SK-N-SH treated with all-trans-retinoic acid at 6 μM for 48 hours (cell line): Measurements from ENCODE around the gene DCC.

Source experiments
- ATAC-seq: fragments of 200-7000 bp; cut with Tn5 transposase; 3 replicates; pipeline ENCODE4 v1.9.1; 2020; ENCODE audit warnings: mild to moderate bottlenecking, moderate library complexity
- ARNTL ChIP-seq: fragments of 450-650 bp; formaldehyde crosslinking; IDR thresholded peaks from 2 replicates; pipeline ENCODE4 v1.5.0; 2020; ENCODE audit warnings: low read depth, mild to moderate bottlenecking, moderate library complexity, borderline replicate concordance
- BACH2 ChIP-seq: fragments of 250-450 bp; sonication (Bioruptor Pico); IDR thresholded peaks from 2 replicates; pipeline ENCODE4 v1.9.0; 2021; ENCODE audit warnings: mild to moderate bottlenecking, borderline replicate concordance
- CSDC2 ChIP-seq: fragments of 250-450 bp; sonication (Bioruptor Pico); IDR thresholded peaks from 2 replicates; pipeline ENCODE4 v1.5.0; 2020; ENCODE audit warnings: mild to moderate bottlenecking, moderate library complexity
- ESRRG ChIP-seq: fragments of 250-450 bp; sonication (Bioruptor Pico); IDR thresholded peaks from 2 replicates; pipeline ENCODE4 v1.6.1; 2021; ENCODE audit warnings: mild to moderate bottlenecking
- GLIS3 ChIP-seq: fragments of 250-450 bp; sonication (Bioruptor Pico); IDR thresholded peaks from 2 replicates; pipeline ENCODE4 v1.5.0; 2020; ENCODE audit warnings: mild to moderate bottlenecking, moderate library complexity
- ISL1 ChIP-seq: fragments of 250-450 bp; sonication (Bioruptor Pico); IDR thresholded peaks from 2 replicates; pipeline ENCODE4 v2.1.2; 2022; ENCODE audit warnings: mild to moderate bottlenecking, moderate library complexity
- OSR1 ChIP-seq: fragments of 250-450 bp; sonication (Bioruptor Pico); IDR thresholded peaks from 2 replicates; pipeline ENCODE4 v1.8.0; 2022; ENCODE audit warnings: moderate library complexity, mild to moderate bottlenecking, inconsistent platforms
- PPARA ChIP-seq: fragments of 250-450 bp; sonication (Bioruptor Pico); IDR thresholded peaks from 2 replicates; pipeline ENCODE4 v1.5.0; 2020; ENCODE audit warnings: mild to moderate bottlenecking, borderline replicate concordance
- SNAI2 ChIP-seq: fragments of 250-450 bp; sonication (Bioruptor Pico); IDR thresholded peaks from 2 replicates; pipeline ENCODE4 v1.5.0; 2020; ENCODE audit warnings: mild to moderate bottlenecking, moderate library complexity
- TOX ChIP-seq: fragments of 250-450 bp; sonication (Bioruptor Pico); IDR thresholded peaks from 2 replicates; pipeline ENCODE4 v1.8.0; 2021; ENCODE audit warnings: mild to moderate bottlenecking, moderate library complexity, borderline replicate concordance
- ZFP3 ChIP-seq: fragments of 250-450 bp; sonication (Bioruptor Pico); IDR thresholded peaks from 2 replicates; pipeline ENCODE4 v1.5.0; 2020; ENCODE audit warnings: mild to moderate bottlenecking, moderate library complexity
- ZFP30 ChIP-seq: fragments of 450-650 bp; formaldehyde crosslinking; IDR thresholded peaks from 2 replicates; pipeline ENCODE4 v1.5.0; 2022; ENCODE audit warnings: mild to moderate bottlenecking, moderate library complexity
- ZNF565 ChIP-seq: fragments of 450-650 bp; formaldehyde crosslinking; conservative IDR thresholded peaks from 2 replicates; pipeline ENCODE4 v1.5.0; 2020; ENCODE audit warnings: low read depth, mild to moderate bottlenecking, moderate library complexity
- ZNF8 ChIP-seq: fragments of 450-650 bp; formaldehyde crosslinking; IDR thresholded peaks from 2 replicates; pipeline ENCODE4 v1.5.0; 2020; ENCODE audit warnings: mild to moderate bottlenecking, moderate library complexity
- TF ChIP-seq, protein P1 (sequence below): fragments of 250-450 bp; sonication (Bioruptor Pico); IDR thresholded peaks from 2 replicates; pipeline ENCODE4 v1.5.1; 2020; ENCODE audit warnings: low read depth, mild to moderate bottlenecking, moderate library complexity
- TF ChIP-seq, protein P2 (sequence below): fragments of 250-450 bp; sonication (Bioruptor Pico); IDR thresholded peaks from 2 replicates; pipeline ENCODE4 v1.5.1; 2021; ENCODE audit warnings: mild to moderate bottlenecking, moderate library complexity
- TF ChIP-seq, protein P3 (sequence below): fragments of 250-450 bp; sonication (Bioruptor Pico); IDR thresholded peaks from 2 replicates; pipeline ENCODE4 v1.5.0; 2020; ENCODE audit warnings: mild to moderate bottlenecking, moderate library complexity
- TF ChIP-seq, protein P4 (sequence below): fragments of 250-450 bp; sonication (Bioruptor Pico); IDR thresholded peaks from 2 replicates; pipeline ENCODE4 v1.8.0; 2021; ENCODE audit warnings: low read depth, mild to moderate bottlenecking, moderate library complexity, borderline replicate concordance
- TF ChIP-seq, protein P5 (sequence below): fragments of 250-450 bp; sonication (Bioruptor Pico); IDR thresholded peaks from 2 replicates; pipeline ENCODE4 v1.8.0; 2020; ENCODE audit warnings: mild to moderate bottlenecking, moderate library complexity, borderline replicate concordance

DCC gene

DNA sequence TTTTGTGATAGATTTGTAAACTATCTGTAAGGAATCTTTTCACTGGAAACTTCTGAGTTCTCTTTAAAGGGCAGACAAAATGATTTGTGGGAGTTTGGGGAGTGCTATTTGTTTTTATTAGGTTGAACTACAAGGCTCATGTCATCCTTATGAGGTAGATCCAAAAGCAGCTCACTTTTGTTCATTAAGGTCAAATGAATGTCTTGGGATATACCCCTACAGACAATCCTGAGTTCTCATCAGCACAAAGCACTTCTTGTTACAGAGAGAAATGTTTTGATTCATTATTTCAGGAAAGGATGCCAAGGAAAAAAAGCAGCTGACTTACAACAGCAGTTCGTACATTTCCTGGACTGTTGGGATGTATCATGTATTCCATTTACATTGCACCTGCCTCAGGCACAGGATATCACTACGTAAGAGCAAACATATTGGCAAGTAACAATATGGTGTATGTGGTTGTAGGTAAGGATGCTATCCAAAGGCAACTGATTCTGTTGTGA, 68.9 kb downstream of the DCC start:
- no peak for TF ChIP-seq ARNTL (CRISPR knock-in tag)
- TF ChIP-seq, protein P1, sequence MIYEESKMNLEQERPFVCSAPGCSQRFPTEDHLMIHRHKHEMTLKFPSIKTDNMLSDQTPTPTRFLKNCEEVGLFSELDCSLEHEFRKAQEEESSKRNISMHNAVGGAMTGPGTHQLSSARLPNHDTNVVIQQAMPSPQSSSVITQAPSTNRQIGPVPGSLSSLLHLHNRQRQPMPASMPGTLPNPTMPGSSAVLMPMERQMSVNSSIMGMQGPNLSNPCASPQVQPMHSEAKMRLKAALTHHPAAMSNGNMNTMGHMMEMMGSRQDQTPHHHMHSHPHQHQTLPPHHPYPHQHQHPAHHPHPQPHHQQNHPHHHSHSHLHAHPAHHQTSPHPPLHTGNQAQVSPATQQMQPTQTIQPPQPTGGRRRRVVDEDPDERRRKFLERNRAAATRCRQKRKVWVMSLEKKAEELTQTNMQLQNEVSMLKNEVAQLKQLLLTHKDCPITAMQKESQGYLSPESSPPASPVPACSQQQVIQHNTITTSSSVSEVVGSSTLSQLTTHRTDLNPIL (CRISPR knock-in tag): no peak
- TF ChIP-seq ISL1 (CRISPR knock-in tag): no peak
- no peak for TF ChIP-seq PPARA (CRISPR knock-in tag)
- no peak for TF ChIP-seq ZFP30 (CRISPR knock-in tag)
- TF ChIP-seq GLIS3 (CRISPR knock-in tag): no peak
- no peak for ATAC-seq

DNA sequence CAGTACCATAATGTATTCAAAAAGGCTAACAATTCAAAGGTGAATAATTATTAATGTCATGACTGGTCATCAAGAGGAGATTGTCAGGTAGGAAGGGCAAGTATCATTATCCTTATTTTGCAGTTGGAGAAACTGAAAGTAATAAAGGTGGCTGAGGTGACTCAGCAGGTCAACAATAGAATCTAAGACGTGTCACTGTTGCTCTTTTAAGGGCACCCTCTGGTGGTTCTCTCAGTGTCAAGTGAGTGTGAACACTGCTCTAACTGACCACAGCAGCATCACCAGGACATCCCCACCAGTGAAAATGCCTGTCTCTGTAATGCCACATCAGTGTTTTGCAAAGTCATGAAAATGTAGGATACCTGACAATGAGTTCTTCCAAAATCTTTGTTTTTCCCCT, 69.7 kb downstream of the DCC start:
- ATAC-seq: no peak

More for the DNA sequence above, 69.7 kb downstream of the DCC start:
- no peak for TF ChIP-seq ZNF565 (CRISPR knock-in tag)
- no peak for TF ChIP-seq CSDC2
- no peak for TF ChIP-seq TOX (CRISPR knock-in tag)
- no peak for TF ChIP-seq ZFP30 (CRISPR knock-in tag)
- TF ChIP-seq, protein P2, sequence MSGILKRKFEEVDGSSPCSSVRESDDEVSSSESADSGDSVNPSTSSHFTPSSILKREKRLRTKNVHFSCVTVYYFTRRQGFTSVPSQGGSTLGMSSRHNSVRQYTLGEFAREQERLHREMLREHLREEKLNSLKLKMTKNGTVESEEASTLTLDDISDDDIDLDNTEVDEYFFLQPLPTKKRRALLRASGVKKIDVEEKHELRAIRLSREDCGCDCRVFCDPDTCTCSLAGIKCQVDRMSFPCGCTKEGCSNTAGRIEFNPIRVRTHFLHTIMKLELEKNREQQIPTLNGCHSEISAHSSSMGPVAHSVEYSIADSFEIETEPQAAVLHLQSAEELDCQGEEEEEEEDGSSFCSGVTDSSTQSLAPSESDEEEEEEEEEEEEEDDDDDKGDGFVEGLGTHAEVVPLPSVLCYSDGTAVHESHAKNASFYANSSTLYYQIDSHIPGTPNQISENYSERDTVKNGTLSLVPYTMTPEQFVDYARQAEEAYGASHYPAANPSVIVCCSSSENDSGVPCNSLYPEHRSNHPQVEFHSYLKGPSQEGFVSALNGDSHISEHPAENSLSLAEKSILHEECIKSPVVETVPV (CRISPR knock-in tag): no peak
- TF ChIP-seq, protein P1 (CRISPR knock-in tag): no peak
- TF ChIP-seq GLIS3 (CRISPR knock-in tag): no peak
- no peak for TF ChIP-seq ESRRG
- TF ChIP-seq, protein P3, sequence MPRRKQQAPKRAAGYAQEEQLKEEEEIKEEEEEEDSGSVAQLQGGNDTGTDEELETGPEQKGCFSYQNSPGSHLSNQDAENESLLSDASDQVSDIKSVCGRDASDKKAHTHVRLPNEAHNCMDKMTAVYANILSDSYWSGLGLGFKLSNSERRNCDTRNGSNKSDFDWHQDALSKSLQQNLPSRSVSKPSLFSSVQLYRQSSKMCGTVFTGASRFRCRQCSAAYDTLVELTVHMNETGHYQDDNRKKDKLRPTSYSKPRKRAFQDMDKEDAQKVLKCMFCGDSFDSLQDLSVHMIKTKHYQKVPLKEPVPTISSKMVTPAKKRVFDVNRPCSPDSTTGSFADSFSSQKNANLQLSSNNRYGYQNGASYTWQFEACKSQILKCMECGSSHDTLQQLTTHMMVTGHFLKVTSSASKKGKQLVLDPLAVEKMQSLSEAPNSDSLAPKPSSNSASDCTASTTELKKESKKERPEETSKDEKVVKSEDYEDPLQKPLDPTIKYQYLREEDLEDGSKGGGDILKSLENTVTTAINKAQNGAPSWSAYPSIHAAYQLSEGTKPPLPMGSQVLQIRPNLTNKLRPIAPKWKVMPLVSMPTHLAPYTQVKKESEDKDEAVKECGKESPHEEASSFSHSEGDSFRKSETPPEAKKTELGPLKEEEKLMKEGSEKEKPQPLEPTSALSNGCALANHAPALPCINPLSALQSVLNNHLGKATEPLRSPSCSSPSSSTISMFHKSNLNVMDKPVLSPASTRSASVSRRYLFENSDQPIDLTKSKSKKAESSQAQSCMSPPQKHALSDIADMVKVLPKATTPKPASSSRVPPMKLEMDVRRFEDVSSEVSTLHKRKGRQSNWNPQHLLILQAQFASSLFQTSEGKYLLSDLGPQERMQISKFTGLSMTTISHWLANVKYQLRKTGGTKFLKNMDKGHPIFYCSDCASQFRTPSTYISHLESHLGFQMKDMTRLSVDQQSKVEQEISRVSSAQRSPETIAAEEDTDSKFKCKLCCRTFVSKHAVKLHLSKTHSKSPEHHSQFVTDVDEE (CRISPR knock-in tag): no peak
- no peak for TF ChIP-seq ZFP3 (CRISPR knock-in tag)
- TF ChIP-seq, protein P4, sequence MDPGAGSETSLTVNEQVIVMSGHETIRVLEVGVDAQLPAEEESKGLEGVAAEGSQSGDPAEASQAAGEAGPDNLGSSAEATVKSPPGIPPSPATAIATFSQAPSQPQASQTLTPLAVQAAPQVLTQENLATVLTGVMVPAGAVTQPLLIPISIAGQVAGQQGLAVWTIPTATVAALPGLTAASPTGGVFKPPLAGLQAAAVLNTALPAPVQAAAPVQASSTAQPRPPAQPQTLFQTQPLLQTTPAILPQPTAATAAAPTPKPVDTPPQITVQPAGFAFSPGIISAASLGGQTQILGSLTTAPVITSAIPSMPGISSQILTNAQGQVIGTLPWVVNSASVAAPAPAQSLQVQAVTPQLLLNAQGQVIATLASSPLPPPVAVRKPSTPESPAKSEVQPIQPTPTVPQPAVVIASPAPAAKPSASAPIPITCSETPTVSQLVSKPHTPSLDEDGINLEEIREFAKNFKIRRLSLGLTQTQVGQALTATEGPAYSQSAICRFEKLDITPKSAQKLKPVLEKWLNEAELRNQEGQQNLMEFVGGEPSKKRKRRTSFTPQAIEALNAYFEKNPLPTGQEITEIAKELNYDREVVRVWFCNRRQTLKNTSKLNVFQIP: no peak
- TF ChIP-seq SNAI2: no peak
- no peak for TF ChIP-seq ARNTL (CRISPR knock-in tag)
- no peak for TF ChIP-seq PPARA (CRISPR knock-in tag)
- TF ChIP-seq ZNF8 (CRISPR knock-in tag): no peak
- TF ChIP-seq, protein P5, sequence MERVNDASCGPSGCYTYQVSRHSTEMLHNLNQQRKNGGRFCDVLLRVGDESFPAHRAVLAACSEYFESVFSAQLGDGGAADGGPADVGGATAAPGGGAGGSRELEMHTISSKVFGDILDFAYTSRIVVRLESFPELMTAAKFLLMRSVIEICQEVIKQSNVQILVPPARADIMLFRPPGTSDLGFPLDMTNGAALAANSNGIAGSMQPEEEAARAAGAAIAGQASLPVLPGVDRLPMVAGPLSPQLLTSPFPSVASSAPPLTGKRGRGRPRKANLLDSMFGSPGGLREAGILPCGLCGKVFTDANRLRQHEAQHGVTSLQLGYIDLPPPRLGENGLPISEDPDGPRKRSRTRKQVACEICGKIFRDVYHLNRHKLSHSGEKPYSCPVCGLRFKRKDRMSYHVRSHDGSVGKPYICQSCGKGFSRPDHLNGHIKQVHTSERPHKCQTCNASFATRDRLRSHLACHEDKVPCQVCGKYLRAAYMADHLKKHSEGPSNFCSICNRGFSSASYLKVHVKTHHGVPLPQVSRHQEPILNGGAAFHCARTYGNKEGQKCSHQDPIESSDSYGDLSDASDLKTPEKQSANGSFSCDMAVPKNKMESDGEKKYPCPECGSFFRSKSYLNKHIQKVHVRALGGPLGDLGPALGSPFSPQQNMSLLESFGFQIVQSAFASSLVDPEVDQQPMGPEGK (CRISPR knock-in tag): no peak
- no peak for TF ChIP-seq BACH2 (CRISPR knock-in tag)
- no peak for TF ChIP-seq OSR1 (CRISPR knock-in tag)
